MM.1S (cell line): ENCODE measurements around the gene TLE1.

Experiments
- DNase-seq: peaks from one replicate; pipeline ENCODE4 v3.0.0-alpha.2; 2015
- H2AFZ ChIP-seq: fragments of 300-600 bp; sonication (generic); 2 replicates; pipeline ENCODE4 v1.6.0; 2016; ENCODE audit warnings: antibody characterized with exemption, low read length
- H3F3A ChIP-seq: fragments of 300-600 bp; sonication (generic); 2 replicates; pipeline ENCODE4 v1.6.1; 2016; ENCODE audit warnings: mild to moderate bottlenecking, antibody characterized with exemption, low read length, moderate library complexity, mixed read lengths; ENCODE audit not compliant: insufficient read depth
- H3K27ac ChIP-seq: fragments of 300-600 bp; sonication (generic); 2 replicates; pipeline ENCODE4 v1.5.1; 2016; ENCODE audit warnings: mild to moderate bottlenecking, low read length
- H3K27me3 ChIP-seq: fragments of 300-600 bp; sonication (generic); replicated peaks from 2 replicates; pipeline ENCODE4 v1.6.0; 2016; ENCODE audit warnings: low read length; ENCODE audit not compliant: insufficient read depth
- H3K36me3 ChIP-seq: fragments of 300-600 bp; sonication (generic); replicated peaks from 2 replicates; pipeline ENCODE4 v1.6.1; 2016; ENCODE audit warnings: mild to moderate bottlenecking, low read length, mixed read lengths; ENCODE audit not compliant: insufficient read depth
- H3K4me1 ChIP-seq: fragments of 300-600 bp; sonication (generic); 2 replicates; pipeline ENCODE4 v1.6.1; 2016; ENCODE audit warnings: low read length, mixed read lengths
- H3K4me2 ChIP-seq: fragments of 300-600 bp; sonication (generic); 2 replicates; pipeline ENCODE4 v1.6.0; 2016; ENCODE audit warnings: low read depth, low read length
- H3K4me3 ChIP-seq: fragments of 300-600 bp; sonication (generic); 2 replicates; pipeline ENCODE4 v1.5.1; 2016; ENCODE audit warnings: low read length, mixed read lengths
- H3K79me2 ChIP-seq: fragments of 300-600 bp; sonication (generic); 2 replicates; pipeline ENCODE4 v1.6.1; 2016; ENCODE audit warnings: mixed run types, low read length, mixed read lengths
- H3K9ac ChIP-seq: fragments of 300-600 bp; sonication (generic); 2 replicates; pipeline ENCODE4 v1.6.1; 2016; ENCODE audit warnings: low read length, mixed read lengths
- H3K9me2 ChIP-seq: fragments of 300-600 bp; sonication (generic); replicated peaks from 2 replicates; pipeline ENCODE4 v1.6.1; 2016; ENCODE audit warnings: mild to moderate bottlenecking, low read length, mixed read lengths; ENCODE audit not compliant: insufficient read depth
- H3K9me3 ChIP-seq: fragments of 300-600 bp; sonication (generic); replicated peaks from 2 replicates; pipeline ENCODE4 v1.6.1; 2016; ENCODE audit warnings: mild to moderate bottlenecking, low read length, mixed read lengths; ENCODE audit not compliant: insufficient read depth
- H4K20me1 ChIP-seq: fragments of 300-600 bp; sonication (generic); 2 replicates; pipeline ENCODE4 v1.6.1; 2016; ENCODE audit warnings: mild to moderate bottlenecking, low read length, moderate library complexity, mixed read lengths; ENCODE audit not compliant: insufficient read depth
- CTCF ChIP-seq: fragments of 300-600 bp; sonication (generic); IDR thresholded peaks from 2 replicates; pipeline ENCODE4 v1.5.1; 2016; ENCODE audit warnings: antibody characterized with exemption, low read length, mixed read lengths
- EZH2 ChIP-seq: fragments of 300-600 bp; sonication (generic); optimal IDR thresholded peaks from 2 replicates; pipeline ENCODE3; 2017; ENCODE audit warnings: low read depth, mild to moderate bottlenecking, antibody characterized with exemption, low read length, mixed read lengths
- EZH2phosphoT487 ChIP-seq: fragments of 300-600 bp; sonication (generic); IDR thresholded peaks from 2 replicates; pipeline ENCODE4 v1.6.1; 2018; ENCODE audit warnings: antibody characterized with exemption, low read length

Gene TLE1

DNA sequence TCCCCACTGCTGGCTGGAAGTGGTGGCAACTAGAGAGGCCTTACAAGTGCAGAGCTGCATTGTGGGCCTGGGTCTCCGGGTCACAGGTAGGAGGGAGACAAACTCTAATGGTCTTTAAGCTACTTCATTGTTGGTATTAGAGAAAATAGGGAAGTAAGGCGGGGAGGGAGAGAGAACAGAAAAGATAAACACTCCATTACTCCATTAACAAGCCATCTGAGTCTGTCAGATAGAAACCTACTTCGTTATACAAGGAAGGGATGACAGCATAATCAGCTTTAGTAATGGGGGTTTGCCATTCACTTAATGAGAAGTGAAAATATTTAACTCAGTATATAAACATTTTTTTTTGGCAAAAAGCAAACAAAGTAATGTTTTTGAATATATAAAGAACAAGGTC, 107.4 kb downstream of the TLE1 start:
- H3K79me2 ChIP-seq, result no peaks in the 10 kb centered on the region
- H3K9ac ChIP-seq, result no peak overlapping the region
- H2AFZ ChIP-seq, result no peak overlapping the region
- TF ChIP-seq EZH2phosphoT487, result no peak
- TF ChIP-seq EZH2, result no peak
- no peak for TF ChIP-seq CTCF
- H4K20me1 ChIP-seq, result no peaks in the 10 kb centered on the region
- no peak overlapping the region for H3K4me3 ChIP-seq
- H3K27ac ChIP-seq, result no peak overlapping the region
- H3K4me2 ChIP-seq, result no peak overlapping the region
- no peaks in the 10 kb centered on the region for H3K9me3 ChIP-seq
- H3F3A ChIP-seq, result no peaks in the 10 kb centered on the region
- no peaks in the 10 kb centered on the region for H3K36me3 ChIP-seq
- no peaks in the 10 kb centered on the region for H3K4me1 ChIP-seq
- DNase-seq, result no peak
- H3K9me2 ChIP-seq, result no peaks in the 10 kb centered on the region
- H3K27me3 ChIP-seq, result no peaks in the 10 kb centered on the region

GRCh38 chr9:81579381-81579780, 110.0 kb downstream of the TLE1 start:
- Histone ChIP-seq H3K27ac (no peak overlapping the region), H3K9me2 (no peaks in the 10 kb centered on the region), H3K9me3 (no peaks in the 10 kb centered on the region), H3K4me2 (no peak overlapping the region), H3K79me2 (no peaks in the 10 kb centered on the region), H3F3A (no peaks in the 10 kb centered on the region), H3K4me1 (no peaks in the 10 kb centered on the region), H2AFZ (no peak overlapping the region), H3K4me3 (no peak overlapping the region), H3K36me3 (no peaks in the 10 kb centered on the region), H3K9ac (no peak overlapping the region), H3K27me3 (no peaks in the 10 kb centered on the region), H4K20me1 (no peaks in the 10 kb centered on the region)
- DNase-seq, result no peak
- TF ChIP-seq EZH2, result no peak
- TF ChIP-seq EZH2phosphoT487, result no peak
- TF ChIP-seq CTCF, result no peak

DNA sequence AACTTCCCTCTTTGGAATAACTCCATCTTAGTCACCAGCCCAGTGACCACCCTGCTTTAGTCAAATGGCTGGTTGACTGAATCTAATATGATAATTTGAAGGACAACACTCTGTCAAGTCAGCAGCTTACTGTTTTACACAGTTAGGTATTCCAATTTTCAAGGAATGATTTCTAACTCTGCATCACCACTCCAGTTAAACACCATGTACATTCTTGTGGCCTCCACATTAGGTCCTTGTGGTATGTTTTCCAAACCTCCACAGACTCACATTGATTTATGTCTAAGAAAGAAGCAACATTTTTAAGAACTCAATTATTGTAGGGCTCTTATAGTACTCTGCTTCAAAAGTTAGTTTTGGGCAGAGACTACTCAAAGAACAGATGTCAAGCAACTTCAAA, 110.7 kb downstream of the TLE1 start:
- Histone ChIP-seq H3K36me3 (no peaks in the 10 kb centered on the region), H3K4me2 (no peak overlapping the region), H2AFZ (no peak overlapping the region), H3K9me2 (no peaks in the 10 kb centered on the region), H3K9ac (no peak overlapping the region), H4K20me1 (no peaks in the 10 kb centered on the region), H3K4me1 (no peaks in the 10 kb centered on the region), H3F3A (no peaks in the 10 kb centered on the region), H3K79me2 (no peaks in the 10 kb centered on the region), H3K27me3 (no peaks in the 10 kb centered on the region), H3K9me3 (no peaks in the 10 kb centered on the region), H3K4me3 (no peak overlapping the region), H3K27ac (no peak overlapping the region)
- DNase-seq, result no peak
- TF ChIP-seq EZH2 (no peak), CTCF (no peak), EZH2phosphoT487 (no peak)
